Caco-2 (cell line): ENCODE results near the gene ZNF324. TPM values are rescaled to one million over a fixed set of nuclear protein-coding genes. Genes with fewer than 3 reads are reported as not detected.

Experiments used
- BruUV-seq: library from RNA; stranded (reverse); fragments of 400-500 nt; replicated peaks from 2 replicates; lab custom pipeline; 2021; lab: Mats Ljungman, UMichigan
- CTCF ChIA-PET: fragments of 300-600 bp; sonication (Branson Sonifier 250); formaldehyde crosslinking; loops from one replicate; lab custom pipeline; 2022; ENCODE audit warnings: antibody characterized with exemption; lab: Charles Lee
- POLR2A ChIA-PET: fragments of 300-600 bp; sonication (Branson Sonifier 250); formaldehyde crosslinking; loops from one replicate; lab custom pipeline; 2022; ENCODE audit warnings: antibody characterized with exemption; lab: Charles Lee
- DNase-seq, 2 experiments: peaks; one replicate each; pipeline versions ENCODE4 v3.0.0 to v3.0.0-alpha.2; 2020 to 2022
- H3K27me3 ChIP-seq: replicated peaks from 2 replicates; pipeline ENCODE4 v1.6.0; 2011; ENCODE audit warnings: low read length; ENCODE audit not compliant: control insufficient read depth, insufficient read depth
- H3K36me3 ChIP-seq: 2 replicates; pipeline ENCODE4 v1.5.1; 2011; ENCODE audit warnings: low read length; ENCODE audit not compliant: control insufficient read depth, insufficient read depth
- H3K4me1 ChIP-seq: fragments of 250-450 bp; sonication (Bioruptor Pico); 2 replicates; pipeline ENCODE4 v1.5.1; 2020; ENCODE audit warnings: mild to moderate bottlenecking
- H3K4me3 ChIP-seq: 2 replicates; pipeline ENCODE4 v1.5.1; 2011; ENCODE audit warnings: low read depth, mild to moderate bottlenecking, control low read depth, low read length
- H3K9me3 ChIP-seq: fragments of 250-450 bp; sonication (Bioruptor Pico); 2 replicates; pipeline ENCODE4 v1.5.1; 2020; ENCODE audit warnings: mild to moderate bottlenecking, moderate library complexity
- H3K27ac Mint-ChIP-seq: one replicate; pipeline ENCODE4 v1.8.0; 2022; ENCODE audit warnings: mixed read lengths; ENCODE audit not compliant: unreplicated experiment
- H3K27me3 Mint-ChIP-seq: one replicate; pipeline ENCODE4 v1.8.0; 2022; ENCODE audit warnings: mixed read lengths; ENCODE audit not compliant: insufficient read depth, unreplicated experiment
- H3K36me3 Mint-ChIP-seq: one replicate; pipeline ENCODE4 v1.8.0; 2022; ENCODE audit warnings: mild to moderate bottlenecking, mixed read lengths; ENCODE audit not compliant: insufficient read depth, unreplicated experiment
- H3K4me1 Mint-ChIP-seq: one replicate; pipeline ENCODE4 v1.8.0; 2022; ENCODE audit warnings: low read depth, mixed read lengths; ENCODE audit not compliant: unreplicated experiment
- H3K4me3 Mint-ChIP-seq: one replicate; pipeline ENCODE4 v1.8.0; 2022; ENCODE audit warnings: mild to moderate bottlenecking, moderate library complexity, mixed read lengths; ENCODE audit not compliant: unreplicated experiment
- H3K9me3 Mint-ChIP-seq: one replicate; pipeline ENCODE4 v1.8.0; 2022; ENCODE audit warnings: mixed read lengths; ENCODE audit not compliant: unreplicated experiment
- intact Hi-C: fragments of 100-400 bp; cut with micrococcal nuclease; formaldehyde crosslinking; loops from one replicate; pipeline ENCODE4 v1.10.0; 2022; ENCODE audit not compliant: unreplicated experiment
- total RNA-seq: library from RNA; stranded (reverse); gene quantifications from 2 replicates; pipeline ENCODE4 v1.2.3, GENCODE V29; 2022
- TF ChIP-seq, protein P1 (sequence below), 2 experiments: fragments of 200-600 bp in 1 of 2; IDR thresholded peaks; 1 replicate in 1 of 2; 2 replicates in 1 of 2; pipeline versions ENCODE4 v1.5.1 to v1.8.0; 2011 to 2022; ENCODE audit warnings: antibody characterized with exemption in 1 of 2, control low read depth in 1 of 2, inconsistent platforms in 1 of 2, low read depth in 1 of 2, low read length in 1 of 2, mild to moderate bottlenecking in 1 of 2, moderate library complexity in 1 of 2; ENCODE audit not compliant: insufficient read depth in 1 of 2, severe bottlenecking in 1 of 2, unreplicated experiment in 1 of 2

The ZNF324 gene
- total RNA-seq, 1 experiment from 2014 or later: 10.6 TPM

DNA sequence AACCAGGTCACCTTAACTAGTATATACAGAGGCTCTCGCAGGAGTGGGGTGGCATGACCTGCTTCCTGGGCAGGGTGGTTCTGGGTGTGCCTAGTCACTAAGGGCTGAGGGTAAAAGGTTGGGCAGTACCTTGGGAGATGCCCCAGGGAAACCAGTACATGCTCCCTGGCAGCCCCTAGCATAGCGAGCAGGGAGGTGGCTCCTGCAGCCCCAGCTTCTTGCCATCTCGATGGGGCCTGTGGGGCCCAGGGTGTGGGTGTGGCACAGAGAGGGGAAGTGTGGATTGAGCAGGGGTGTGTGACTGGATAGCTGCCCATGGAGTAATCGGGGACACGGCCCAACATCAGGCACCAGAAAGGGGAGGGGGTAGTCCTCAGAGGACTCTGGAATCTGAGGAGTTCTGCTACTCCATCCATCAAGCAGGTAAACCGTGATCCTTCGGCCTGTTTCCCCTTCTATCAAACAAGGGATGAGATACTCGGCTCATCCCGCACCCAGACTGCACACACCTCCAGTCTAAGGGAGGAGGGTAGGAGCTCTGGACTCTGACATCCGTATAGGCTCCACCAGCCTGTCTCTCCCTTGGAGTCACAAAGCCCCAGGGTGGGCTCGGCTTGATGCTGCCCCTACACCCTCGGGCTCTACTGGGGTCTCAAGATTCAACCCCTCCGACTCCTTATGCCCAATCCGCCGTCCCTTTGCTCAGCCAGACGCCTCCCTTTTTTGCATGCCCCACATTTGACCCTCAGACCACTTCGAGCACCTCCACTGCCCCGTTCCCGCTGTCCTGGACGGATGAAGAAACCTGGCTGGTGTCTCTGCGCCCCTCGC lies 51.6 kb downstream of the ZNF324 start:
- ChIA-PET POLR2A (interaction anchor here (0.6 to 2.2 kb wide), 2 partner anchors 25 to 279 kb away, joined by 4 to 37 read pairs; partner anchors contain the start of gene TRIM28), CTCF (interaction anchor here (0.9 to 2.2 kb wide), 10 partner anchors 14 to 156 kb away, joined by 3 to 22 read pairs (median 4); partner anchors contain the start of genes CHMP2A, TRIM28, ZNF324B and ZNF497)
- Mint-ChIP-seq H3K27ac (peak overlapping the region; percentile 85), H3K9me3 (no peaks in the 10 kb centered on the region), H3K27me3 (no peaks in the 10 kb centered on the region), H3K36me3 (peaks cover 44% of the 10 kb centered on the region), H3K4me1 (peaks cover 20% of the 10 kb centered on the region), H3K4me3 (peak overlapping the region; percentile 85)
- intact Hi-C loops: loop anchor here (1.0 to 2.0 kb wide), 8 partner anchors 19 to 190 kb away; partner anchors contain the start of genes RPS5, TRIM28, UBE2M and ZNF324
- H3K27me3 ChIP-seq: no peaks in the 10 kb centered on the region
- no peaks in the 10 kb centered on the region for H3K9me3 ChIP-seq
- peaks cover 13% of the 10 kb centered on the region for H3K4me1 ChIP-seq
- BruUV-seq: no TSS peak
- peaks cover 3% of the 10 kb centered on the region; the same call in 1 of the 2 replicates for H3K36me3 ChIP-seq
- peak overlapping the region; percentile 55 for H3K4me3 ChIP-seq
- no peak for DNase-seq
- TF ChIP-seq, protein P1, sequence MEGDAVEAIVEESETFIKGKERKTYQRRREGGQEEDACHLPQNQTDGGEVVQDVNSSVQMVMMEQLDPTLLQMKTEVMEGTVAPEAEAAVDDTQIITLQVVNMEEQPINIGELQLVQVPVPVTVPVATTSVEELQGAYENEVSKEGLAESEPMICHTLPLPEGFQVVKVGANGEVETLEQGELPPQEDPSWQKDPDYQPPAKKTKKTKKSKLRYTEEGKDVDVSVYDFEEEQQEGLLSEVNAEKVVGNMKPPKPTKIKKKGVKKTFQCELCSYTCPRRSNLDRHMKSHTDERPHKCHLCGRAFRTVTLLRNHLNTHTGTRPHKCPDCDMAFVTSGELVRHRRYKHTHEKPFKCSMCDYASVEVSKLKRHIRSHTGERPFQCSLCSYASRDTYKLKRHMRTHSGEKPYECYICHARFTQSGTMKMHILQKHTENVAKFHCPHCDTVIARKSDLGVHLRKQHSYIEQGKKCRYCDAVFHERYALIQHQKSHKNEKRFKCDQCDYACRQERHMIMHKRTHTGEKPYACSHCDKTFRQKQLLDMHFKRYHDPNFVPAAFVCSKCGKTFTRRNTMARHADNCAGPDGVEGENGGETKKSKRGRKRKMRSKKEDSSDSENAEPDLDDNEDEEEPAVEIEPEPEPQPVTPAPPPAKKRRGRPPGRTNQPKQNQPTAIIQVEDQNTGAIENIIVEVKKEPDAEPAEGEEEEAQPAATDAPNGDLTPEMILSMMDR (IDR thresholded peaks at IDR 0.05; ENCODE audit: insufficient read depth in 1 of 2, low read depth in 1 of 2, low read length in 1 of 2, severe bottlenecking in 1 of 2, unreplicated experiment in 1 of 2): no peak

- Histone ChIP-seq H3K4me1 (peaks cover 13% of the 10 kb centered on the region), H3K36me3 (peaks cover 3% of the 10 kb centered on the region; the same call in 1 of the 2 replicates), H3K9me3 (no peaks in the 10 kb centered on the region), H3K27me3 (no peaks in the 10 kb centered on the region), H3K4me3 (peak overlapping the region; percentile 55)
- ChIA-PET CTCF (interaction anchor here (0.9 to 2.2 kb wide), 11 partner anchors 14 to 156 kb away, joined by 3 to 22 read pairs (median 4); partner anchors contain the start of genes CHMP2A, TRIM28, ZNF324B and ZNF497), POLR2A (interaction anchor here (0.6 to 2.2 kb wide), 3 partner anchors 25 to 279 kb away, joined by 3 to 37 read pairs (median 4); partner anchors contain the start of gene TRIM28)
- H3K36me3 Mint-ChIP-seq: peaks cover 40% of the 10 kb centered on the region
- intact Hi-C loops: loop anchor here (1.0 to 2.0 kb wide), 8 partner anchors 19 to 190 kb away; partner anchors contain the start of genes RPS5, TRIM28, UBE2M and ZNF324
- H3K27ac Mint-ChIP-seq: peak overlapping the region; percentile 85
- peak overlapping the region; percentile 85 for H3K4me3 Mint-ChIP-seq
- H3K27me3 Mint-ChIP-seq: no peaks in the 10 kb centered on the region
- H3K4me1 Mint-ChIP-seq: peaks cover 20% of the 10 kb centered on the region
- BruUV-seq: no TSS peak
- TF ChIP-seq, protein P1 (IDR thresholded peaks at IDR 0.05; ENCODE audit: insufficient read depth in 1 of 2, low read depth in 1 of 2, low read length in 1 of 2, severe bottlenecking in 1 of 2, unreplicated experiment in 1 of 2): peak; percentile 46 to 83
- no peaks in the 10 kb centered on the region for H3K9me3 Mint-ChIP-seq
- peak; percentile 84 for DNase-seq
Measured at GRCh38 chr19:58519087-58519354, 52.1 kb downstream of the ZNF324 start.
